SIG-M5 (cell line): Measurements from ENCODE around the gene KATNB1.
"Not testable (repeated sequence)": the region's sequence is repeated elsewhere in the genome, so short reads cannot be mapped to it uniquely, and the experiment has no call there.

Source experiments
- DNase-seq: peaks from one replicate; lab custom pipeline; 2025; lab: John Stamatoyannopoulos, UW

The KATNB1 gene

DNA sequence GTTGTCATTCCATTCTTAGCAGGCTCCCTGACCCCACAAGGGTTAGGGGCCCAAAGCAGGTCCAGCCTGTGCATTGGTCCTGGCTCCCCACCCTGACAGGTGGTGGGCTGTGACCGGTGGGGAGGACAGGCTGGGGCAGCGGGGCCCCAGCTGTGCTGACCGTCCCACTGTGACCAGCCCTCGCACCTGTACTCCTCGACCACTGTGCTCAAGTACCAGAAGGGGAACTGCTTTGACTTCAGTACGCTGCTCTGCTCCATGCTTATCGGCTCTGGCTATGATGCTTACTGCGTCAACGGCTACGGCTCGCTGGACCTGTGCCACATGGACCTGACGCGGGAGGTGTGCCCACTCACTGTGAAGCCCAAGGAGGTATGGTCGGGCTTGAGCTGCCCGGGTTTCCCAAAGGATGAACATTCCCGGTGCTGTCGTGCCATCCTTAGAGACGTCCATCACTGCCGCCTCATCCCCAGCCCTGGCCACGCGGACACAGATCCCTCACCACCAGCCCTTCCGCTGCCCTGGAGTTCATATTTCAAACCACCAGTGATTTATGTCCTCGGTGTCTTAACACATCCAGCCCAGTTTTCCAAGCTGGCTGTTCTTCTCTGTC is 33.7 kb upstream of the KATNB1 start:
- no peak for DNase-seq

DNA sequence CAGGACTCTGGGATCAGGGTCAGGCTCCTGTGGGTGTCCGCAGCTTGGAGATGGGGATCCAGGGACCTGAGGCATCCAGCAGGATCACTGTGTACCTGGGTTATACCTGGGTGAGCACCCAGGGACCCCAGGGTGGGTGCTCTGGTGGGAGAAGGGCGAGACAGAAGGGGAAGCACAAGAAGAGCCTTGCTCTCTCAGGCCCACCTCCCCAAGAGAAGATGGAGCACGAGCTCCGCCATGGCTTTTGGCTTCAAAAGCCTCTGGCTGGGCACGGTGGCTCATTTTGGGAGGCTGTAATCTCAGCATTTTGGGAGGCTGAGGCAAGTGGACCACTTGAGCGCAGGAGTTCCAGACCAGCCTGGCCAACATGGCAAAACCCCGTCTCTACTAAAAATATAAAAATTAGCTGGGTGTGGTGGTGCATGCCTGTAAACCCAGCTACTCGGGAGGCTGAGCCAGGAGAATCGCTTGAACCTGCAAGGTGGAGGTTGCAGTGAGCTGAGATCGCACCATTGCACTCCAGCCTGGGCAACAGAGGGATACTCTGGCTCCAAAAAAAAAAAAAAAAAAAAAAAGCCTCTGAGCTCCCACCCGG is 32.1 kb upstream of the KATNB1 start:
- no peak for DNase-seq

DNA sequence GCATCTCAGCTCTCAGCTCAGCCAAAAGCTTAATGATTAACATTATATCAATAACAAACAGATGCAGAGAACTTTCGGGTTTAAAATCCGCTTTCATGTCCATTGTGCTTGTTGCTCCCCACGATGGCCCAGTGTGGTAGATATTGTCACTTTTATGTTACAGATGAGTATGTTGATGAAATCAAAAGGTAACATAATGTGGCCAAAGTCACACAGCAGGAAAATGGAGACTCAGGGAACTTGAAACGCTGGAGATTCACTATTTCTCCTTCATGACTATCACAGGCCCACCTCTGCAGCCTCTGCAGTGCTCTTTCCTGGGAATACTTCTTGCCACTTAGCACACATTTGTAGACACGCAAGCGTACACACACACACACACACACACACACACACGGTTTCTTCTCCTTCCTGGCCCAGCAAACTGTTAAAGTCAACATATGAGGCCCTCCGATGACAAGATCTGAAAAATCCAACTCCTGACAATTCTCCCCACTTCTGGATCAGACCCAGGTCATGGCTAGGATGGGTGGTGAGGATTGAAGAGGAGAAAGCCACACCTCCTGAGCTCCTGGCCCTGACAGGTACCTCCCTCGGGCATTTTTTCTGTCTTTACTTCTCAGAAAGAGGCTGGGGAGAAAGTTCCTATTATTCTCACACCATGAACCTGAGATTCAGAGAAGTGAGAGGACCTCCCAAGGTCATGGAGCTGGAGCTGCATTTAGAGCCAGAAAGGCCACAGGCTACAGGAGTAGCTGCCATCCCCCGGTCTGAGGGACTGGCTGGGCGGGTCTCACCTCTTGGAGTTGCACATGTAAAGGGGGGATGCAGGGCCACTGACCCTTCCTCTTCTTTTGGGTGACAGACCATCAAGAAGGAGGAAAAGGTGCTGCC is 31.3 kb upstream of the KATNB1 start:
- no peak for DNase-seq

DNA sequence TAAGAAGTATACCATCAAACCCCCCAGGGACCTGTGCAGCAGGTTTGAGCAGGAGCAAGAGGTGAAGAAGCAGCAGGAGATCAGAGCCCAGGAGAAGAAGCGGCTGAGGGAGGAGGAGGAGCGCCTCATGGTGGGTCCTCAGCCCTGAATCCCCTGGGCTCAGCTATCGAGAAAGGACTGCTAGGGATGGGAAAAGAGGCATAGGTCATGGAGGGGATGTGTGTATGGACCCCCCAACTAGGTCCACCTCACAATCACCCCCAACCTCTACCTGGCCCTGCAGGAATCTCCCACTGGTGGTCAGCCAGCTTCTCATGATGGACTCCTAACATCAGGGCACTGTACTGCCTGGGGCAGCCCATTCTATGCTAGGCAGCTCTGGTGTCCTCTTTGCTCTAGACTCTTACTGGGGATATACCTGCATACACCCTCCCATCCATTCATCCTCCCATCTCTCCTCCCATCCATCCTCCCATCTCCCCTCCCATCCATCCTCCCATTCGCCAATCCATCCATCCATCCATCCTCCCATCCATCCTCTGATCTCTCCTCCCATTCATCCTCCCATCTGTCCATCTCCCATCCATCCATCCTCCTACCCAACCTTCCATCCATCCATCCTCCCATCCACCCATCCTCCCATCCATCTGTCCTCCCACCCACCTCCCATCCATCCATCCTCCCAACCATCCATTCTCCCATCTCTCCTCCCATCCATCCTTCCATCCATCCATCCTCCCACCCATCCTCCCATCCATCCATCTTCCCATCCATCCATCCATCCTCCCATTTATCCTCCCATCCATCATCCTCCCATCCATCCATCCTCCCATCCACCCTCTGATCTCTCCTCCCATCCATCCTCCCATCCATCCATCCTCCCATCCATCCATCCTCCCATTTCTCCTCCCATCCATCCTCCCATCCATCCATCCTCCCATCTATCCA is 30.4 kb upstream of the KATNB1 start:
- DNase-seq: no peak

DNA sequence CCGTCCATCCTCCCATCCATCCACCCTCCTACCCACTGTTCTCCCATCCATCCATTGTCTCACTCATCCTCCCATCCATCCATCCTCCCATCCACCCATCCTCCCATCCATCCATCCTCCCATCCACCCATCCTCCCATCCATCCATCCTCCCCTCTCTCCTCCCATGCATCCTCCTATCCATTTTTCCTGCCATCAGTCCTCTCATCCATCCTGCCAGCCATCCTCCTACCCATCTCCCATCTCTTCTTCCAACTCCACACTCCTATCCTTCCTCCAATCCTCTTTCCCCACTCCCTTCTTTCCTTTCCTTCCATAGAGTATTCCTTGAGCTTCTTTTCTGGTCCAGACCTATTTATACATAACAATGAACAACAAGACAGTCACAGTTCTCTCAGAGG is 28.9 kb upstream of the KATNB1 start:
- no peak for DNase-seq

DNA sequence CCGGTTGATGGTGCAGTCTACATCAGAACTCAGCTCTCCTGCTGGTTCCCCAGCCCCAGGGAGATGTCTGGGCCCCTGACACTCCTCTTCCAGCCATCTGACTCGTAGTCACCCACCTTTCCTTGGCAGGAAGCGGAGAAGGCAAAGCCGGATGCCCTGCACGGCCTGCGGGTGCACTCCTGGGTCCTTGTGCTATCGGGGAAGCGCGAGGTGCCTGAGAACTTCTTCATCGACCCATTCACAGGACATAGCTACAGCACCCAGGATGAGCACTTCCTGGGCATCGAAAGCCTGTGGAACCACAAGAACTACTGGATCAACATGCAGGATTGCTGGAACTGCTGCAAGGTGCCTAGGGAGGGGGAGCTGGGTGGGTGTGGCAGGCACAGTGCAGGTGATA is 28.2 kb upstream of the KATNB1 start:
- no peak for DNase-seq

DNA sequence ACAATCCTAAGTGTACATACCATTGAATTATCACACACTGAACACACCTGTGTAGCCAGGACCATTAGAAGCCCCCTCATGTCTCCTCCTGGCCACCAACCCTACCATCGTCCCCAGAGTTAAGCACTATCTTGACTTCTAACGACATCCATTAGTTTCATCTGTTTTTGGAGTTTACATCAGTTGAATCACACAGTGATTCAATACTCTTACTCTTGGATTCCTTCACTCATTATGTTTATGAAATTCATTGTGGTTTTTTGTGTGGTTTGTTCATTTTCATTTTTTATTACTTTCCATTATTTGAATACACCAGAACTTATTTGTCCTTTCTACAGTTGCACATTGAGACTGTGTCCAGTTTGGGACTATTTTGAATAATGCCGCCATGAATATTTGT is 27.4 kb upstream of the KATNB1 start:
- no peak for DNase-seq

DNA sequence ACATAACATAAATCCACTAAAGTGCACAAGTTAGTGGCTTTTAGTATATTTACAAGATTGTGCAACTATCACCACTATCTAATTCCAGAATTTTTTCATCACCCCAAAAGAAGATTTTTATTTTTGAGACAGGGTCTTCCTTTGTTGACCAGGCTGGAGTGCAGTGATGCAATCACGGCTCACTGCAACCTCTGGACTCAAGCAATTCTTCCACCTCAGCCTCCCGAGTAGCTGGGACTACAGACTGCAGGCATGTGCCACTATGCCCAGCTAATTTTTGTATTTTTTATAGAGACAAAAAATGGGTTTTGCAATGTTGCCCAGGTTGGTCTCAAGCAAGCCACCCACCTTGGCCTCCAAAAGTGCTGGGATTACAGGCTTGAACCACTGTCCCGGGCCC is 25.9 kb upstream of the KATNB1 start:
- DNase-seq: no peak

DNA sequence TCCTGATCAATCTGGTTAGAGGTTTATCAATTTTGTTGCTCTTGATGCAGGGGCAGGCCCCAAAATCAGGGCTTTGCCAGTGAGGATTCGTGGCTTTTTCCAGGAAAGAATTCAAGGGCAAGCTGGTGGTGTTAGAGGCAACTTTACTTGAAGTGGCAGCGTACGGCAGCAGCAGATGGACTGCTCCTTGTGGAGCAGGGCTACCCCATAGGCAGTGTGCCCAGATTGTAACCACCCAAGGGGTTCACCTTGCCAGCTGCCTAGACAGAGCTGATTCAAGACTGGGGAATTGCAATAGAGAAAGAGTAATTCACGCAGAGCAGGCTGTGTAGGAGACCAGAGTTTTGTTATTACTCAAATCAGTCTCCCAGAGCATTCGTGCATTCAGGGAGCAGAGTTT is 24.2 kb upstream of the KATNB1 start:
- no peak for DNase-seq

DNA sequence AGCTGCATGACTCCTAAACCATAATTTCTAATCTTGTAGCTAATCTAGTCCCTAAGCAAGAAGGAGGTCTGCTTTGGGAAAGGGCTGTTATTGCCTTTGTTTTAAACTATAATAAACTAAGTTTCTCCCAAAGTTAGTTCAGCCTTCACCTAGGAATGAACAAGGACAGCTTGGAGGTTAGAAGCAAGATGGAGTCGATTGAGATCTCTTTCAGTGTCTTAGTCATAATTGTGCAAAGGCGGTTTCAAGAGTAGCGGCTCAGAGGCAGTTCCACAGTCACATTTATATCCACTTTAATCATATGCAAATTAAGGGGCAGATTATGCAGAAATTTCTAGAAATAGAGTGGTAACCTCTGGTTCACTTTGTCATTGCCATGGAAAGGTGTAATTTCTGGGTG is 23.6 kb upstream of the KATNB1 start:
- no peak for DNase-seq

DNA sequence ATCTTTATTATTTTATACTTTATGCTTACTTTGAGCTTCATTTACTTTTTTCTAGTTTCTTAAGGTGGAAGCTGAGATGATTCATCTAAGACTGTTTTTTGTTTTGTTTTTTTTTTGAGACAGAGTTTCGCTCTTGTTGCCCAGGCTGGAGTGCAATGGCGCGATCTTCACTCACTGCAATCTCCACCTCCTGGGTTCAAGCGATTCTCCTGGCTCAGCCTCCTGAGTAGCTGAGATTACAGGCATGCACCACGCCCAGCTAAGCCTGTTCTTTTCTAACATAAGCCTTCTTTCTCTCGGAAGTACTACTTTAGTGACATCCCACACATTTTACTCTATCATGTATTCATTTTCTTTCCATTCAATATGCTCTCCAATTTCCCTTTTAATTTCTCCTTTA is 23.0 kb upstream of the KATNB1 start:
- DNase-seq: not testable (repeated sequence)

DNA sequence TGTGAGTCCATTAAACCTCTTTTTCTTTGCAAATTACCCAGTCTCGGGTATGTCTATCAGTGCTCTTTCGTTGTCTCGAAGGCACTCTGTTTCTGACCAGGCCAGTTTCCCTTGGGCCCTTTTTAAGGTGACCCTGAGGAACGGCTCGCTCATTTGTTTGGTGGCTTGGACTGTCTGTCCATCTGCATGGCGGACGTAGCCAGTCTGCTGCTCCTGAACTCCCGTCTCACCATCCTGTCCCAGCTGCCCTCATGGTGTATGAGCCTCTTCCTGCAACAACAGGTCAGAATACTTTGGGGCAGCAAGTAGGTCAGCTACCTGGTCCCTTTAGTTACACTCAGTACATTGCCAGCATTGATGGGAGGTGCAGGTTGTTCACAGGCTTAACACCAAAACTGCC is 22.0 kb upstream of the KATNB1 start:
- no peak for DNase-seq

DNA sequence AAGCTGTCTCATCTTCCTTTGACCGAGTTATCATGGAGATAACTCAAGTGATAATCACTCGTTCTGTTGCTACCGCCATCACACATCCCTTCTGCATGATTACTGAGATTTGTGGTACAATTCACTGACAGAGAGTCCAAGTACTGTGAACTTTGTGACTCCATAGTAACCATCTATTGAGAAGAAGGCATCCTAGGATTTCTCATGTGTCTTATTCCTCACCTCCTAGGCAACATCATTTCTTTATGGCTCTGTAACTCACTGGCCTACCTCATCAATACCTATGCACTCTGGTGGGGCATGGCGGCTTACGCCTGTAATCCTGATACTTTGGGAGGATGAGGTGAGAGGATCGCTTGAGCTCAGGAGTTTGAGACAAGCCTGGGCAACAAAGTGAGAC is 21.5 kb upstream of the KATNB1 start:
- DNase-seq: no peak

DNA sequence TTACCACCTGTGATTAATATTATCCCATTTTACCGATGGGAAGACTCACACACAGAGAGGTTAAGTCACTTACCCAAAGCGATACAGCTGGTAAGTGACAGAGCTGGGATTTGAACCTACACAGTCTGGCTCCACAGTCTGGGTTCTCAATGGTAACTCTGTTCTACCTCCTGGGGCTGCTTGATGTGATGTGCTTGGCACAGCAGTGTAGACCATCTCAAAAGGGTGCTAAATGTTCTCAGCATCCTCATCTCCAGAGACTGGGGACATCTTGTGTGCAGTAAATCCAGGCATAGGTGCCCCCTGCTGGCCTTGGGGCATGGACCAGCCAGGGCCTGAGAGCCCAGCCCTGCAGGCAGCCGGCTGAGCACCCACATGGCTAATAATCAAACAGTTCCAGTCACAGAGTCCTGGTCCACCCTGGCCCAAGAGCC is 15.4 kb upstream of the KATNB1 start:
- DNase-seq: no peak

DNA sequence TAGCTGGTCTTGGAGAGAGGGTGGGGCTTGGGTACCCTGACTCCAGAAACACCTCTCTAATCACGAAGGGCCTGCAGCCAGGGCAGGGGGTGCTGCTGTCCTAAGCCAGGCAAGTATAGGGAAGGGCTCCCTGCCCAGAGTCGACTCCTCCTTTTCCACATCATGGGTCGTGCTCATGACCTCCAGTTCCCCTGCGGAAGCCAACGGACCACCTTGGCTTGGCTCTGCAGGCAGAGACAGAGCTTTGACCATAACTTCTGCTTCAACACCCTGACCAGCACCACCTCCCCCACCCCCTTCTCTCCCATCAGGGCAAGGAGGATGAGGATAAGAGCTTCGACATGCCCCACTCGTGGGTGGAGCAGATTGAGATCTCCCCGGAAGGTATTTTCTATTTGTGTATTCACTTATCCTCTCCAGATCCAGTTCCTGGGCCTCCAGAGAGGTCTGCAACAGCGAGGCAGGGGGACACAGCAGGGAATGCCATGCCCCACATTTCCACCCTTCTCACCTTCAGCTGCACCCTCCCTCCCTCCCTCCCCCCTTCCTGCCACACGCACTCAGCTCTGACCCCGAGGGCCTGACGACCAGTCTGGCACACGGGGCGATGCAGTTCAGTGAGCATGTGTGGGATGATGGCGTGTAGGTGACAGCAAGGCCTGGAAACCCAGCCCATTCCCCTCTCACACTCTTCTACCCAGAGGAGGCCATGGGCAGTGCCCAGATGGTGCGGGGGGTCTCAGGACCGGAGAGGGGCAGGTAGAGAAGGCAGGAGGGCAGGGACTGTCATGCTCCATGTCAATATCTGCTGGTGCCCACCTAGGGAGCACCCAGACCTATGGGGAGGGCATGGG is 14.0 kb upstream of the KATNB1 start:
- DNase-seq: no peak

DNA sequence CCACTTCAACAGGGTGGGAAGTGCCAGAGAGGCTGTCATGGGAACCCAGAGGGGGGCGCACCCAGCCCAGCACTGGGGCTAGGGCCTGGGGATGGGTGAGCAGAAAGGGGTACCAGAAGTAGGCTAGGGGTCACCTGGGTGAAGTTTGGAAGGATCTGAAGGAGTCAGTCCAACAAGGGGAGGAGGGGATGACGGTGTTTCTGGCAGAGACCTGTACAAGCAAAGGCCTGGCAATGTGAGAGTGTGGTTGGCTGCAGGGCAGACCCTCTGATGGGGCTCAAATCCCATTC is 13.4 kb upstream of the KATNB1 start:
- no peak for DNase-seq

DNA sequence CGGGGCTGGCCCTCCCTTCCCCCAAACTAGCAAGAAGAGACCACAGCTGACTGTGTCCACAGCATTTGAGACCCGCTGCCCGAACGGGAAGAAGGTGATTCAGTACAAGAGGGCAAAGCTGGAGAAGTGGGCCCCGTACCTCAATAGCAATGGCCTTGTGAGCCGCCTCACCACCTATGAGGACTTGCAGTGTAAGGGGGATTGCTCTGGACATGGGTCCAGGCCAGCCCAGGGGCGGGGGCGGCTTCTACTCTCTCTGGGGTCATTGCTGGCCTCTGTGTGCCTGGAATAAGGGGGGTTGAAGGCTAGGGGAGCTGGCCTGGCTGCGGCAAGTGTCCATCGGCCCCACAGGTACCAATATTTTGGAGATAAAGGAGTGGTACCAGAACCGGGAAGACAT is 12.9 kb upstream of the KATNB1 start:
- DNase-seq: no peak

DNA sequence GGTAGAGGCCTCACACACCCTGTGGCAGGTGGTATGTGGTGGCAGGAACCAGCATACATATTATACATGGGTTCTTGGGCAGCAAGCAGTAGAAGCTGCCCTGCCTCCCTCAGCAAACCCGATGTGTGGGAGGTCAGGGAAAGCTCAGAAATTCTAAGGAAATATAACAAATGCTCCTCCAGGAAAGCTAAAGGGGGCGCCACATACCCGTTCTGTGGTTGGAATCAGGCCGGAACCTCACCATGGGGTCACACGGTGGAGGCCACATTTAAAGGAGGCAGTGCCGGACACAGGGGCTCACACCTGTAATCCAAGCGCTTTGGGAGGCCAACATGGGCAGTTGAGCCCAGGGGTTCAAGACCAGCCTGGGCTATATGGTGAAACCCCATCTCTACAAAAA is 12.4 kb upstream of the KATNB1 start:
- no peak for DNase-seq

DNA sequence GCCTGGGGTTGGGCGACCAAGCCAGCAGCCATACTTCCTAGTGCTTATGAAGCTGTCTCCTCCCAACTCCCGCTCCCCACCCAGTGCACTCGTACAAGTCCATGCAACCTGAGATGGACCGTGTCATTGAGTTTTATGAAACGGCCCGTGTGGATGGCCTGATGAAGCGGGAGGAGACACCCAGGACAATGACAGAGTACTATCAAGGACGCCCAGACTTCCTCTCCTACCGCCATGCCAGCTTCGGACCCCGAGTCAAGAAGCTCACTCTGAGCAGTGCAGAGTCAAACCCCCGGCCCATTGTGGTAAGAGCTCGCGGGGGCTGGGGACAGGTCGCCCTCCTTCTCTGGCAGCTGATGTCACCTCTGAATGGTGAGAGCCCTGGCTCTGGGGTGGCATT is 11.0 kb upstream of the KATNB1 start:
- no peak for DNase-seq

DNA sequence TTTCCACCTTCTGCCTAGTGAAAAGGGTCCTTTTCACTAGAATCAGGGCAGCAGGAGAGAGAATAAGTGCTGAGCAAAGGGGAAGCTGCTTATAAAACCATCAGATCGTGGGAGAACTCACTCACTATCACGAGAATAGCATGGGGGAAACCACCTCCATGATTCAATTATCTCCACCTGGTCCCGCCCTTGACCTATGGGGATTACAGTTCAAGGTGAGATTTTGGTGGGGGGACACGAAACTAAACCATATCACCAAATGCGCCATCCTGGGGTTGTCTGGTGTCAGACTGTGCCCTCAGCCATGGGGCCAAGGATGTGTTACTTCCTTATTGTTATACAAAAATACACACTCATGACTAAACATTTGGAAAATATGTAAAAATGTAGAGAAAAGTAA is 10.4 kb upstream of the KATNB1 start:
- no peak for DNase-seq

DNA sequence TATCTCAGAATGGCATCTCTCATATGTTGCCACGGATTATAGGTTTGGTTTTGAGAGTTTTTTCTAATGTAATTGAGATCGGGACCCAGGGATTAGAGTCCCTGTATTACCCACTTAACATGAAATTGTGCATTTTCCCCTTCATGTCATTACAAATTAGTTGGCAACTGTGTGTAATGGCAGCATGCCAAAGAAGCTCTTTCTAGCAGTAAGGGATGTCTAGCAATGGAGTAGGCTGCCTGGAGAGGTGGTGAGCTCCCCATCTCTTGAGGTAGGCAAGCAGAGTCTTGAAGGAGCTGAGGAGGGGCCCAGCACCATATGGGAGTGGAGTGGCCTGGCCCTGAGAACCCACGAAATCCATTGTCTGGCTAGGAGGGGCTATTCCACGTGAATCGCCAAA is 10.0 kb upstream of the KATNB1 start:
- DNase-seq: no peak

DNA sequence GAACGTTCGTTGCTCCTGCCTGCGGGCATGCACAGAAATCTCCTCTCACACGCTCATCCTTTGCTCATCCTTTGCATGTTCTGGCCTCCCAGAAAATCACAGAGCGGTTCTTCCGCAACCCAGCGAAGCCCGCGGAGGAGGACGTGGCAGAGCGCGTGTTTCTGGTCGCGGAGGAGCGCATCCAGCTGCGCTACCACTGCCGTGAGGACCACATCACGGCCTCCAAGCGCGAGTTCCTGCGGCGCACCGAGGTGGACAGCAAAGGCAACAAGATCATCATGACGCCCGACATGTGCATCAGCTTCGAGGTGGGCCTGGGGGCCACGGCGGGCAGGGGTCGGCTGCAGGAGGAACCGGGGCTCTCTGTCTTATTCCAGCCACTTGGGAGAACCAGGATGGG is 9.6 kb upstream of the KATNB1 start:
- no peak for DNase-seq
